ENCODE data around the gene EIF3L.
"Not testable (repeated sequence)": the region's sequence is repeated elsewhere in the genome, so short reads cannot be mapped to it uniquely, and the experiment has no call there.

The EIF3L gene

DNA sequence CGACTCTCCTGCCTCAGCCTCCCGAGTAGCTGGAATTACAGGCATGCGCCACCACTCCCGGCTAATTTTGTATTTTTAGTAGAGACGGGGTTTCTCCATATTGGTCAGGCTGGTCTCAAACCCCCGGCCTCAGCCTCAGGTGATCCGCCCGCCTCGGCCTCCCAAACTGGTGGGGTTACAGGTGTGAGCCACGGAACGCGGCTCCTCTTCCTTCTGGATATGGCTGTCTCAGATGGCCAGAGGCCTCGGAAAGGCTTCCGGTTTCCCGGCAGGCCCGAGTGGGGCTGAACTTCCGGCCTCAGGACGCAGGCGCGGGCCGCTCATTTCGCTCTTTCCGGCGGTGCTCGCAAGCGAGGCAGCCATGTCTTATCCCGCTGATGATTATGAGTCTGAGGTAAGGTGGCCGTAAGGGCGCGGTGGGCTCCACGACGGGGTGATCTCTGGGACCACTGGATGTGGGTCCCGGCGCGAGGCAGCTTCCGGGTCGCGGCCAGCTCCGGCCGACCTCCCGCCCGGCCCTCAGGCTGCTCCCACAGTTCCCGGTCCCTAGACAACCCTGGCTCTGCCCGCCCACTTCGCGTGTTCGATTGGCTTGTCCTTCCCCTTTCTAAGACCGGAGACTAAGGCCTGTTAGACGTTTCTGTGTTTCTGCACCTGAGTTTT, at the start of gene EIF3L:
Gene EIF3L (plus strand): TSS at position 331 of the 663 bp plus-strand sequence. CDS start 31 bp downstream, at position 362.
- DNase-seq (ENCODE audit: low spot score), result peak; percentile 88

DNA sequence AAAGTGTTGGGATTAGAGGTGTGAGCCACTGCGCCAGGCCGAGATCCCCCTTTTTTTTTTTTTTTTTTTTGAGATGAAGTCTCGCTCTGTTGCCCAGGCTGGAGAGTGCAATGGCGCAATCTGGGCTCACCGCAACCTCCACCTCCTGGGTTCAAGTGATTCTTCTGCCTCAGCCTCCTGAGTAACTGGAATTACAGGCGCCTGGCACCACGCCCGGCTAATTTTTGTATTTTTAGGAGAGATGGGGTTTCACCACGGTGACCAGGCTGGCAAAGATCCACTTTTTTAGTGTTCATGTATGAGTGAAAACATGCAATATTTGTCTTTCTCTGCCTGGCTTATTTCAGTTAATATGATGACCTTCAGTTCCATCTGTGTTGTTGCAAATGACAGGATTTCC, 49.2 kb upstream of the EIF3L start:
- DNase-seq (ENCODE audit: low spot score), result not testable (repeated sequence)

- DNase-seq (ENCODE audit: low spot score), result no peak
Measured at GRCh38 chr22:37801946-37802309, 47.3 kb upstream of the EIF3L start.

DNA sequence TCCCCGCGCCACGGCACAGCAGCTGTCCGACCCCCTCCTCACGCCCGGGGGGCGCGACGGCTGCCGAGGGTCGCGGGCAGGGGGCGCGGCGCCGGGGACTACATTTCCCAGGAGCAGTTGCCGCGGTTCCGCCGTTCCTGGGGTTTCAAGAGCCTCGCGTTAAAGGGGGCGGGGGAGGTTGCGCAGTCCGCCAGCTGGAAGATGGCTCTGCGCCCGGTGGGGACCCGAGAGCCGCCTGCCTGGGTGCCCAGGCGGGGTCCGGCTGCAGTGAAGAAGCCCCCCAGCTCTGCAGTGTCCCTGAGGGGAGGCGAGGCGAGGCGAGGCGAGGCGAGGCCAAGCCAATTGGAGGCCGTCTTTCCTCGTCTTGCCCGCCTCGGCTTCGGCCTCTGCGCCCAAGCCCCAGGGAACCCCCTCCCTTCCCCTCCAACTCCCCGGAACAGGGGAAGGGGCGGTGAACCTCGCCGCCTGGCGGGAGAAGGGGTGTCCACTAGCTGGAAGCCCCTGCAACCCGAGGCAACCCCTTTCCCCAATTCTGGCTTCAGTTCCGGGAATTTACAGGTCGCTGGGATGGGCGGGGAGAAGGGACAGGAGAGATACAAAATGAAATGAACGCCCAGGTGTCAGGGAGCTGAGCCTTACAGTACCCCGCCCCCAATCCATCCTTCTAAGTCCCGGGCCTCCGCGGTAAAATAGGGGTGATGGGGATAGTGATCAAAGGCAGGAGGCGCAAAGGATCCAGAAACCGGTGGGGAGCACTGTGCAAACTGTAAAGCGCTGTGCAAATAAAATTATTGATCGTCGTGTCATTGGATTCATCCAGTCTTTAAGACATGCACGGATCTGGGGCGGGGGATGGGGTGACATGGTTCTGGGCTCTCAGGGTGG, 46.7 kb upstream of the EIF3L start:
- peak; percentile 18 for DNase-seq (ENCODE audit: low spot score)

- DNase-seq (ENCODE audit: low spot score), result peak; percentile 54
Measured at GRCh38 chr22:37803195-37803638, 46.0 kb upstream of the EIF3L start.

DNA sequence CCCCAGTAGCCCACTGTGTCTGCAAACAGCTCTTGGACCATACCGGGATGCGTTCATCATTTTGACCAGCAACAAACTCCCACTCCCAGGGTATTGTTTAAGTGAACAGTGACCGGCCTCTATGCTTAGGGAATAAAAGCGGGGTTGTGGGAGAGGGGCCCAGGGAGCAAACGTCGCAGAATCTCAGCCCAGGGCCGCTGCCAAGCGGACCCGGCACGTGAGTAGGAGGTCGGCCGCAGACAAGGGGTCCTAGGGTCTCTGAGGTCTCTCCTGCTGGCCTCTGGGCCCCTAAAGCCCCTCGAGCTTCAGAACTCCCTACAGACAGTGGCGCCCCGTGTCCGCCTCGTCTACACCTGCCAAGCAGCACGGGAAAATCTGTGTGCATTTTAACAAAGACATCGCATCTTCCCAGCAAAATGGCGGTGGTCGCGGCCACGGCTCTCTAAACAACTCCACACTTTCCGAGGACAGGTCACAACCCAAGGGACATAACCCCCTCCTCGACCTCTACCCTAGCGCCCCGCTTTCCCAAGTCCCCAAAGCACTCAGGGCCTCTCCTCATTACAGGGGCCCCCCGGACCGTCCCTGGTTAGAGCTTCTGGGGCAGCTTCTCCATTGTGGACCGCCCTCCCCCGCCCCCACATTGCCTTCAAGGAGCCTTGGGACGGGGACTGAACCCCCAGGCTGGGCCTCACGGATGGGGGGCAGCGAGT, 45.4 kb upstream of the EIF3L start:
- no peak for DNase-seq (ENCODE audit: low spot score)

- no peak for DNase-seq (ENCODE audit: low spot score)
Measured at GRCh38 chr22:37804352-37804880, 44.8 kb upstream of the EIF3L start.

DNA sequence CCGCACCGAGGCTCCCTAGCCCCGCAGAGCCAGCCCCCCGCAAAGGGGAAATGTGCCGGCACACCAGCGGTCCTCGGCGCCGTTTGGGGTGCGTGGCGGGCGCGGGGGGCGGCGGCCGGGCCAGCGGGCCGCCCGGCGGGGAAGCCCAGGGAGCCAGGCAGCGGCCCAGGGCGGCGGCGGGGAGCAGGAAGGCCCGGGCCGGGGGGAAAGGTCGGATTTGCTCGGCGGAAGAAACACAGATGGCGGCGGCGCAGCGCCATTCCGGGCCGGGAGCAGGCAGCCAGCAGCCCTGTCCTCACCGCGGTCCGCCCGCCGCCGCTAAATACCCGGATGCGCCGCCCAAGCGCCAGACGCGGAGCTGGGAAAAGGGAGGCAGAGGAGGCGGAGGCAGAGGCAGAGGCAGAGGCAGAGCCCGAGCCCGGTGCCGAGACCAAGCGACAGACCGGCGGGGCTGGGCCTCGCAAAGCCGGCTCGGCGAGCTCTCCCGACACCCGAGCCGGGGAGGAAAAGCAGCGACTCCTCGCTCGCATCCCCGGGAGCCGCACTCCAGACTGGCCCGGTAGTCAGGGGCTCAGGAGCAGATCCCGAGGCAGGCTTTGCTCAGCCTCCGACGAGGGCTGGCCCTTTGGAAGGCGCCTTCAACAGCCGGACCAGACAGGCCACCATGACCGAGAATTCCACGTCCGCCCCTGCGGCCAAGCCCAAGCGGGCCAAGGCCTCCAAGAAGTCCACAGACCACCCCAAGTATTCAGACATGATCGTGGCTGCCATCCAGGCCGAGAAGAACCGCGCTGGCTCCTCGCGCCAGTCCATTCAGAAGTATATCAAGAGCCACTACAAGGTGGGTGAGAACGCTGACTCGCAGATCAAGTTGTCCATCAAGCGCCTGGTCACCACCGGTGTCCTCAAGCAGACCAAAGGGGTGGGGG, 44.1 kb upstream of the EIF3L start:
- DNase-seq (ENCODE audit: low spot score), result peak; percentile 70

GRCh38 chr22:37805810-37806277, 43.4 kb upstream of the EIF3L start:
- peak; percentile 51 for DNase-seq (ENCODE audit: low spot score)

DNA sequence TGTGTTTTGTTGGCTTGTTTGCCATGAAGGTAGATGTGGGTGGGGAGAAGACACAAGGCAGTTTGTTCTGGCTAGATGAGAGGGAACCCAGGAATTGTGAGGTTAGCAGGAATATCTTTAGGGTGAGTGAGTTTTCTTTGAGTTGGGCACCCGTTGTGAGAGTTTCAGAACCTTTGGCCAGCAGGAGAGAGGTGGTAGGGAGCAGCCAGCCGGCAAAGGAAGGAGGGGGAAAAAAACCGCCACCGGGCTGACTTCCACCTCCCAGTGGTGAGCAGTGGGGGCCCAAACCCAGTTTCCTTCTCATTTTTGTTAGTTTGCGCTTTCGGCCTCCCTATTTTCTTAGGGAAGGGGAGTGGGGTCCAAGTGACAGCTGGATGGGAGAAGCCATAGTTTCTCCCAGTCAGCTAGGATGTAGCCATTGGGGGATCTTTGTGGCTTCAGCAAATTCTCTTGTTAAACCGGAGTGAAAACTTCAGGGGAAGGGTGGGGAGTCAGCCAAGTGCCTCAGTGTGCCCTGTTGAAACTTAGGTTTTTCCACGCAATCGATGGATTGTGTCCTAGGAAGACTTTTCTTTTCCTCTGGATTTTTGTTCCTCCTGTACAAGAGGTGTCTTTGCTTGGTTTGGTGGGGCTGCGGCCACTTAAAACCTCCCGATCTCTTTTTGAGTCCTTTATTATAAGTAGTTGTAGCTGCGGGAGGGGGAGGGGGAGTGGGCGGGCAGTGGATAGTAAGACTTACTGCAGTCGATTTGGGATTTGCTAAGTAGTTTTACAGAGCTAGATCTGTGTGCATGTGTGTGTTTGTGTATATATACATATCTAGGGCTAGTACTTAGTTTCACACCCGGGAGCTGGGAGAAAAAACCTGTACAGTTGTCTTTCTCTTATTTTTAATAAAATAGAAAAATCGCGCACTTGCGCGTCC, 42.5 kb upstream of the EIF3L start:
- DNase-seq (ENCODE audit: low spot score), result peak; percentile 39

DNA sequence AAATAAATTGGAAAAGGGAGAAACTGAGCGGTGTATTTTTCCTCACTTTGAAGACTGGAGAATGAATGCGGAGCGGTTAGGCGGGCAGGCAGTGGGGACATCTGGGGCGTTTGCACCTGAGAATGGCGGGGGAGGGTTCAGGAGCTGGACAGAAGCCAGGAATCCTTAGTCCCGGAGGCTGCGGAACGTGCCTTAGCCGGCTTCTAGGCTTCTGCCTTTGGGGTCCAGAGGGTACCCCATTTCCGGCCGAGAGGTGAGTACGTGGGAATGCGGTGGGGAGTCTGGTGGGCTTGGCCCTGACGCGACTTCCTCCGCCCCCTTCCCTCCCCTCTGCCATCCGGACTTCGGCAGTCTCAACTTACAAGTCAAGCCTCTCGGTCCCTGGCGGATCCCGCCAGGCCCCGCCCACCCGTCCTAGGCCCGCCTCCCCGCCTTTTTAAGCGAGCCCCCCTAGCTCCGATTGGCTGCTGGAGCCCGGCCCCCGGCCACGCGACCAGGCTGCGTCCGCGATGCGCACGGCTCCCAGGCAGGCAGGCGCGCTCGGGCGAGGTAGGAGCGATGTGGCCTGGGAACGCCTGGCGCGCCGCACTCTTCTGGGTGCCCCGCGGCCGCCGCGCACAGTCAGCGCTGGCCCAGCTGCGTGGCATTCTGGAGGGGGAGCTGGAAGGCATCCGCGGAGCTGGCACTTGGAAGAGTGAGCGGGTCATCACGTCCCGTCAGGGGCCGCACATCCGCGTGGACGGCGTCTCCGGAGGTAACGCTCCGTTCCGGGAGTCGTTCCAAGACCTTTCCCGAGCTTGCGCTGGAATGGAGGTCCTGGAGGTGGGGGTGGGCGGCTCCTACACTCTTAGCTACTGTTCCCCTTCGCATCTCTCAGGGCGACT, 41.6 kb upstream of the EIF3L start, which contains the start of gene GCAT:
Gene GCAT (plus strand): TSS at position 525 of the 884 bp plus-strand sequence. CDS start 34 bp downstream, at position 559.
- DNase-seq (ENCODE audit: low spot score), result peak; percentile 85

DNA sequence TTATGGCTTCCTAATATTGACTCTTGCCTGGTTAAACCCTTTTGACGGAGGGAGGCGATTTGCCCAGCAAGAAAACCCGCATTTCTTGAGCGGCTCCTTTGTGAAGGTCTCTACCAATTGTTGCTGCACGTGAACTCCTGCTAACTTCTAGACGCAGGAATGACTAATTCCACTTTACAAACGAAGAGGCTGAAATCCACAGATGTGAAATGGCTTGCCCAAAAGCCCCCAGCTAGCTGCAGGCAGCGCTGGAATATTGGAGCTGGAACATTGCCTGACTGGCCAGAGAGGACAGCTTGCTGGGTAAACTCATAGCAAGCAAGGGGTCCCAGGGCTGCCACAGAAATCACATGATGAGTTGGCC, 40.9 kb upstream of the EIF3L start:
- DNase-seq (ENCODE audit: low spot score), result no peak

GRCh38 chr22:37809672-37810333, 39.4 kb upstream of the EIF3L start:
- no peak for DNase-seq (ENCODE audit: low spot score)

- no peak for DNase-seq (ENCODE audit: low spot score)
Measured at GRCh38 chr22:37811867-37812266, 37.4 kb upstream of the EIF3L start.

DNA sequence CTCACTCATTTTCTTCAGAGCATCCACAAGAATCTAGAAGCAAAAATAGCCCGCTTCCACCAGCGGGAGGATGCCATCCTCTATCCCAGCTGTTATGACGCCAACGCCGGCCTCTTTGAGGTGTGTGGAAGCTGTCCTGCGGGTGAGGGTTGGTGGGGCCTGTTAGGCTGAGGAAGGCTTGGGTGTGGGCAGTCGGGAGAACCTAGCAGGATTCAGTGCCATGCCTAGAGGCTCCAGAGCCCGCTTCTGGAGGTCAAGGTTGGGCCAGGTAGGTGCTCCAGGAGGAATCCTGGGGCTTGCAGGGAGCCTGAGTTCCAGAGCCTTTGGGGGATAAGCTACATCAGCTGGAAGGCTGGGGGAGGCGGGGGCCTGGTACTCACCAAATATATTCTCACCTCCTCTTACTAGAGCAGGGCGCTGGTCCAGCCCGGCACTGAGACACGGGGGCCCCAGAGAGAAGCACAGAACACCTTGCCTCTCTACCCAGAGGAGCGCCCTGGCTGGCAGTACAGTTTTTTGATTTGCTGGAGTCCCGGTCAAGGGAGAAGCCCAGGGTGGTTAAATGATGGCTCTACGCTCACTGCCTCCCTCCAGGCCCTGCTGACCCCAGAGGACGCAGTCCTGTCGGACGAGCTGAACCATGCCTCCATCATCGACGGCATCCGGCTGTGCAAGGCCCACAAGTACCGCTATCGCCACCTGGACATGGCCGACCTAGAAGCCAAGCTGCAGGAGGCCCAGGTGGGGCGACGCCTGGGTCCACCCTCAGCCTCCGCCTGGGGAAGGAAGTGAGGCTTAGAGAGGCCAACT, 36.1 kb upstream of the EIF3L start:
- no peak for DNase-seq (ENCODE audit: low spot score)

DNA sequence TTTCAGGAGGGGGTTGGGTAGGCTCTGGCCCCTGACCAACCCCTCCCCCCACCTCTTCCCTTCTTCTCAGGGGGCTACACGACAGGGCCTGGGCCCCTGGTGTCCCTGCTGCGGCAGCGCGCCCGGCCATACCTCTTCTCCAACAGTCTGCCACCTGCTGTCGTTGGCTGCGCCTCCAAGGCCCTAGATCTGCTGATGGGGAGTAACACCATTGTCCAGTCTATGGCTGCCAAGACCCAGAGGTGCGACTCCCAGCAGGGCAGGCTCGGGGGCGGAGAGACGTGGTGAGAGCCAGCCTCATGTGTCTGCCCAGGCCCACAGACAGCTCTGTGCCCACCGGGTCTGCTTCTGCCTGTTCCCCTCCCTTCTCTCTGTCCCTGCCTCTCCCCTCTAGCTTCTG, 33.6 kb upstream of the EIF3L start:
- no peak for DNase-seq (ENCODE audit: low spot score)

DNA sequence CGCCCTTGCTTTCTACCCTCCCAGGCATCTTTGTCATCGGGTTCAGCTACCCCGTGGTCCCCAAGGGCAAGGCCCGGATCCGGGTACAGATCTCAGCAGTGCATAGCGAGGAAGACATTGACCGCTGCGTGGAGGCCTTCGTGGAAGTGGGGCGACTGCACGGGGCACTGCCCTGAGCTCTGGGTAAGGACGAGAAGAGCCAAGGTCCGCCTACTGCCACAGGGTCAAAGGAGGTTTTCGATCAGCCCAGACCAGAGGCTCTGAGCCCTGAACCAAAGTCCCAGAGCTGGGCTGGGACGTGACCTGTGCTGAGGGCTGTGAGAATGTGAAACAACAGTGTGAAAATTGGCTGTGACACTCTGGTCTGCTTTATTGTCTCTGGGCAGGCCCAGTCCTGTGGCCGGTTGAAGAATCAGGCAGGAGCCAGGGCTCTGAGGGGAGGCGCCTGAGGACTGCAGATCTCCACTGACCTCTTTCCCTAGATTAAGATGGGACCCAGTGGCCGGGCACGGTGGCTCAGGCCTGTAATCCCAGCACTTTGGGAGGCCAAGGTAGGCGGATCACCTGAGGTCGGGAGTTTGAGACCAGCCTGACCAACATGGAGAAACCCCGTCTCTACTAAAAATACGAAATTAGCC, 32.6 kb upstream of the EIF3L start:
- no peak for DNase-seq (ENCODE audit: low spot score)
